GM21576 (cell line): ENCODE results near the gene LSM12.

ENCODE experiments used
- ATAC-seq: cut with Tn5 transposase; IDR thresholded peaks from one replicate; pipeline ENCODE4 v1.9.1; 2021; ENCODE audit warnings: mild to moderate bottlenecking, moderate library complexity; ENCODE audit not compliant: unreplicated experiment

Gene LSM12

DNA sequence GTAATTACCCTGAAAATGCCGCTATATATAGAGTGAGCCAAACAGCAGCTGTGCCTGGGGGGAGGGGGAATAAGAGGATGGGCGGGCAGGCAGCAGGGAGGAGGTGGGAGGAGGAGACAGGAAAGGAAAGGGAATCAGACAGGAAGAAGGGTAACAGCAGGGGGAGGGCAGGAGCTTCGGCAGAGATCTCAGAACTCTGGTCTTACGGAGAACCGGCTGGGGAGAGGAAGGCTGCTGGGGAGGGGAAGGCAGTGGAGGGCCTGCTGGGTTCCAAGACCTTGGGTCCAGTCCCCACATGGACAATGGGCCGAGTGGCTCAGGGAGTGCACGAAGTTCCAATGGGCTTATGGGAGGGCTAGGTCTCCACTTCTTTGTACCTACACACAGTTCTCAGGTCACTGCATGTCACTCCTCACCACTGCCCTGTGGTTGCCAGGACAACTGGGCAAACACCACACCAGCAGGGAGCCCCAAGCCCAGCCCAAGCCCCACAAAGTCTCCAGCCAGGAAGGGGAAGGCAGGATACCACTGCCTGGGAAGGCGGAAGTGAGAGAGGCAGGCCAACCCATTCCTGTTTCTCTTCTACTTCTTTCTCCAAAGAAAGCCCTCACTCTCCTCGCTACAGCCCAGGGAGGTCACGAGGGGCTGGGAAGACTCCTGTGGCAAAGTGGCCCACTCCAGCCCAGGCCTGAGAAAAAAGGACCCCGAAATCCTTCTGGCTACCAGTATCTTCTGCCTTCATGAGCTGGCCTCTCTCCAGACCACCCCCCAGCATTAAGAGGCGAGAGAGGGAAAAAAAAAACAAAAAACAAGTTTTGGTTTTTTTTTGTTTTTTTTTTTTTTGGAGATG is 29.4 kb upstream of the LSM12 start:
- no peak for ATAC-seq

- ATAC-seq: no peak
These were observed 28.8 kb upstream of the LSM12 start for GRCh38 chr17:44095388-44095646.

DNA sequence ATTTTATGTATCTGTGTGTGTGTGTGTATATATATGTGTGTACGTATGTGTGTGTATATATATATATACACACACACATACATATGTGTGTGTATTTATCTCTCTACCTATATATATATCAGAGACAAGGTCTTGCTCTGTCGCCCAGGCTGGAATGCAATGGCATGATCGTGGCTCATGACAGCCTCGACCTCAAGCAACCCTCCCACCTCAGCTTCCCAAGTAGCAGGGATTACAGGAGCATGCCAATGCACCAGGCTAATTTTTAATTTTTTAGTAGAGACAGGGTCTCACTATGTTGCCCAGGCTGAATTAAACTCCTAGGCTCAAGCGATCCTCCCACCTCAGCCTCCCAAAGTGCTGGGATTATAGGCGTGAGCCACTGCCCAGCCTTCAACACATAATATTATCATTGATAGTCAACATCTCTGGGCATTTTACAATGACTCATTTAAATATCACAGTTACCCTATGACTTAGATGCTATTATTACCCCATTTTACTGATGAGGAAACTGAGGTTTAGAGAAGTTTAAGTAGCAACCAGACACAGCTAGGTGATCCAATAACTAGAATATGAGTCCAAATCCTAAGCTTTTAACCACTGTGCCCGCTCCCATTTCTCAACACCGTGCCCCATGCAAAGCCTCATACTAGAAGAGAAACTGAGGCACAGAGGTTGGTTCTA is 28.4 kb upstream of the LSM12 start:
- ATAC-seq: no peak

- ATAC-seq: no peak
These were observed 26.9 kb upstream of the LSM12 start for GRCh38 chr17:44093231-44093900.

DNA sequence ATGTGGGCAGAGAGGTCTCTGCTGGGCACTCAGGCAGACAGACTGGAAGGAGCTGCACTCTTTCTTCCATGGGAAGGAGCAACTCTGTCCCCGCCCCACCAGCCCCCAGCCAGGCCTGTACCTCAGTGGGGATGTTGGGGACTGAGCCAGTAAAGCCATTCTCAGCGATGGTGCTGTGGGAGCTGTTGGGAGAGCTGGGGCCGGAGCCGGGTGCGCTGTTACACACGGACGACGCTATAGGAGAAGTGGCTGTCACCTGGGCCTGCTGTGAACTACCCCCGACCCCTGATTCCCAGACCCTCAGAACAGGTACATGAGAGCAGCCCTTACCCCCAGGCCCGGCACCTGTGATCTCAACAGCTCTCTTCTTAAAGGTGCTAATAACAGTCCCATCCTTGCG is 25.6 kb upstream of the LSM12 start:
- no peak for ATAC-seq

DNA sequence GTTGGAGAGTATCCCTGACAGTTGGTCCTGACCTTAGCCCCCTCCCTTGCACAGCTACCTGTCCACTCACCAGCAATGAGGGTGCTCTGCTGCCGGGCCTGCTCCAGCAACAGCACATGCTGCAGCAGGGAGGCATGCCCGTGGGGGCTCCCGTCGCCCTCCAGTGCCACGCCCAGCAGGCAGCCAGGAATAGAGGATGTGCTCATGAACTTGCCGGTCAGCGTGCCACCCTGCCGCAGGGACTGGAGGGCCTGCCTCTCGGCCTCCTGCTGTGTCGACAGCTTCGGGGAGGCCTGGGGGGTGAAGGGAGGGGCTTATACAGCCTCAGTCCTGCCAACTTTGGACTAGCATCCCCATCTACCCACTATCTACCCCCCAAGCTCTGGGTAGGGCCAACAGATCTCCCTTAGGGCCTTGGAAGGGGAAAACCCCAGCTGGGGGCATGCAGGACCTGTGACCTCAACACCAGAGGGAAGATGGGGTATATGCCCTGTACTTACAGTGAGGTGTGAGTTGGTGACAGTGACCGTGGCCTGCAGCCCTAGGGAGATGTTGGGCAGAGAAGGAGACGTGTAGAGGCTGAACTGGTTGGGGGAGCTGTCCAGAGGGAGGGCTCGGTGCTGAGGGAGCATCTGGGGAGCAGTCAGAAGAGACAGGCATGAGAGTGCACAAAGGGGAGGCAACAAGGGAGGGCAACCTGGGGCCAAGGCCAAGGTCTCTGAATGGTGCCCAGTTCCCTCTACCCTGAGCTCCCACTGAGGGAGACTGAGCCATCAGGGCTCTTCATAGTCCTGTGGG is 24.9 kb upstream of the LSM12 start:
- ATAC-seq: no peak

- no peak for ATAC-seq
These were observed 21.8 kb upstream of the LSM12 start for GRCh38 chr17:44088254-44088653.

DNA sequence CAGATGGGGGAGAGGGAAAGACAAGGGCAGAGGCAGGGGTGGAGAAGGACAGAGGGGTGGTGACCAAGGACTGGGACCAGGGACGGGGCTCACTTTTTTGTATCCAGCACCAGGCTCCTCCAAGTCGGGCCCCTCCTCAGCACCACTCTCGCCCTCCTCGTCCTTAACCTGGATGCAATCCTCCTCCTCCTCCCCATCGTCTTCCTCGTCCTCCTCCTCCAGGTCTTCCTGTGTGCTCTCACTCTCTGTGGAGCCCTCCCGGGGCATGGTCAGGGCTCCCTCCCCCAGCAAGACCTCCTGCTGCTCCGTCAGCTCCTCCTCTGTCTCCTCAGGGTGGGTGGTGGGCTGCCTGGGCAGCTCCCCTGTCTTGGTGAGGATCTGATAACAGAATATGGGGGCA is 20.8 kb upstream of the LSM12 start:
- ATAC-seq: no peak

DNA sequence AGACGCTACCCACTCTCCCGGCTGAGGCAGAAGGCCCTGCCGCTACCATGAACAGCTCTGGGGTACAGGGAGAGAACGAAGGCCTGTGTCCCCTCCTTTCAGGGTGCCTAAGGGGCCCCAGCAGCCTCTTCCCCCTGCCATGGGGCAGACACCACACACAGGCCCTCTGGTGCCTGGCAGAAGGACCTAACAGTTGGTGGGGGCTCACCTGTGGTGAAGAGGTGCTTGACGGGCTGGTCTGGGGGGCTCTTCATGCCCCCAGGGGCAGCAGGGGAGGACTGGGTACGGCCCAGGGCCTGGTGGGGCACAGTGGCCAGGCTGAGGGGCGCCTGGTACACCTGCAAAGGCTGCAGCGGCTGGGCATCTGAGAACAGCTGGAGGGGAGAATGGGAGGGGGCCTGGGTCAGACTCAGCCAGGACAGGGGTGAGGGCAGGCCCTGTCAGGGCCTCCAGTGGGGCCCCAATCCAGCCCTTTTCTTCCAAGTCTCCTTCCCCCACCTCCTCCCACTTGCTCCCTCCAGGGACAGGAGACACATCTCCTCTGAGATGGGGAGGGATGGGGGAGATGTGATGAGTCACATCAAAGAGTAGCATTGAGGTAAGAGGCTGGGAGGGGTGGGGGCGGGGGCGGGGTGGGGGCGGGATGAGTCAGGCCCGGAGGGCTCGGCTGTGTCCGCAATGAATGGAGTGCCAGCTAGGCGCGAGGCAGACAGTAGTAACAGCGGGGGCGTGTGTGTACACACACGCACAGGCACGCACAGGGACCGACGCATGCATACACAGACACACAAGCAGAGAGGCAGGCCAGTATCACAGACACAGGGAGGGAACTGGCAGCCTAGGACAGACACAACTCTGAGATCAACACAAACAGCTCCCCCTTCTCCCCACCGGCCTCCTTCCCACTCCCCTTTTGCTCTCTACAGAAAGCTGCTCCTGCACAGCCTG is 20.2 kb upstream of the LSM12 start:
- no peak for ATAC-seq

DNA sequence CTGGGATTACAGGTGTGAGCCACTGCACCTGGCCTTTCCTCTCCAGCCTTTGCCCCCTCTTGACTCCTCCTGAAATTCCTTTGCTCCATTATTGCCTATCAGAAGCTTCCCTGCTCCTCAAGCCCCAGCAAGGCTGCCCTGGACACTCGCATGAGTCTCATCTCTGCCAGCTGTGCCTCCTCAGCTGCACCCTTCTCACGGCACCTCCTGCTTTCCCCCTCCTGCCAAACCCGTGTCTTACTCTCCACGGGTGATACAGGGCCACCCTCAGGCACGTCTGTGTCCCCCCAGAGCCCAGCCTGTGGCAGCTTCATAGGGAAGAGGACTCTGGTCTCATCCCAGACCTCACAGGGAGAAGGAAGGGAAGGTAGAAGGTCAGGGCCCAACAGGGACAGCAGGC is 19.4 kb upstream of the LSM12 start:
- ATAC-seq: no peak

- ATAC-seq: no peak
These were observed 18.4 kb upstream of the LSM12 start for GRCh38 chr17:44084921-44085320.

- ATAC-seq: no peak
These were observed 17.7 kb upstream of the LSM12 start for GRCh38 chr17:44084131-44084538.

- ATAC-seq: no peak
These were observed 16.9 kb upstream of the LSM12 start for GRCh38 chr17:44083250-44083849.

GRCh38 chr17:44082256-44082927 is 15.9 kb upstream of the LSM12 start:
- no peak for ATAC-seq

DNA sequence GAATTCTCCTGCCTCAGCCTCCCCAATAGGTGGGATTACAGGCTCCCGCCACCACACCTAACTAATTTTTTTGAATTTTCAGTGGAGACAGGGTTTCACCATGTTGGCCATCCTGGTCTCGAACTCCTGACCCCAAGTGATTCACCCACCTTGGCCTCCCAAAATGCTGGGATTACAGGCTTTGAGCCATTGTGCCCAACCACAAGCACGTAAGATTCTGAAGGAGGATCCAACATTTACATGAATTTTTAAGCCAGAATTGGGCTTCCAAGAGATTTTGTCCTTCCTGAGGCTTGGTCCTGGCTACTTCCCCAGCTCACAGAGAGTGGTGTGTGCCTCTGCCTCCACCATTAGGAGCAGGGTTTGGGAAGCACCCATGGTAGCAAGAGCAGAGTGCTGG is 15.2 kb upstream of the LSM12 start:
- ATAC-seq: no peak

DNA sequence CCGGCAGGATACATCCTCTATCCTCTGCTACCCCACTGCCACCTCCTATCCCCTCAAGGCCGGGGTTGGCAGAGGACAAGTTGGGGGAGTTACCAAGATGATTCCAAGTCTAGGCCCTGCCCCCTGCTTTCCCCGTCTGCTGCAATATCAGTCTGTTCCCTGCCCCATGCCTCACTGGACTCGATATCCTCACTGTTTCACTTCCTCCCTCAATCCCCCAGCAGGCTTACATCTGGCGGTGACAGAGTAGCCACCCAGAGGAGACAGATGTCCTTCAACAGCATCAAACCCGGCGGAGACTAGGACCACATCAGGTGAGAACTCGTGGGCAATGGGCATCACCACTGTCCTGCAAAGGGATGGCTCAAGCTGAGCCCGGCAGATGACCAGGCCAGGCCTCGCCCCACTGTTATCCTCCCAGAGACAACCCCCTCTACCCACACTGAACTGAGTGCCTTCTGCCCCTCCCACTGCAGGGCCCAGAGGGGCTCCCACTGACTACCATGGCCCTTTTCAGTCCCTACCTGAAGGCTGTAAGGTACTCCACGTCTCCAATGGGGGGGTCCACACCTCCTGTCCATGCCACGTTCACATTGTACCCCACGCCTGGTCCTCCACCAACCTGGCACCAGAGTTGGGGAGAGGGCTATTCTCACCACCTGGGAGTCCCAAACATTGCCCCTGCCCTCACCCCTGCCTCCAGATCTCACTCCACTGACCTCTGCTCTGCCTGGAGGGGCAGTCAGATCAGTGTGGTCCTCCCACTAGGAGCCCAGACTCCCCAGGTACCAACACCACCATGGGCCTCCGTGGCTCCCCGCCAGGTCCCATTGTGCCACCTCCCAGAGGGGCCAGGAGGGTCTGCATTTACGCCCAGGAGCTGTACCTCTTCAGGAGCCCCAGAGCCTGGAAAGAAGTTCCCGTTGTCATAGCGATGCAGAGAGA is 13.7 kb upstream of the LSM12 start:
- ATAC-seq: no peak

DNA sequence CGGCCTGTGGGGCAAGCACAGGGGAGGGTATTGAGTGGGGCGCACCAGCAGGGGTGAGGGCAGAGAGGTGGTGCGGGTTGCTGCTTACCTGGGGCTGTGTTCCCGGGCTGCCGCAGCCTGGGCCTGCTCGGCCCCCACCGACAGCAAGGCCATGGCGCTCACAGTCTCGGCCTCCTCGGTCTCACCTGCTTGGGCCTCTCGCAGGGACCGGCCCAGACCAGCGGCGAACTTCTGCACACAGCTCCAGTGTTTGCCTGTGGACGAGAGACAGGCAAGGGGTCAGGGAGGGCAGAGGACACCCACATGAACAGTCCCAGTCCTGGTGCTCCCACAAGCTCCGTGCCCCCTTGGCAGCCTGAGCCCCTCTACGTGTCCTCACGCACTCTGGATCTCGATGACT is 11.9 kb upstream of the LSM12 start:
- ATAC-seq: no peak

GRCh38 chr17:44077595-44077909 is 11.1 kb upstream of the LSM12 start:
- ATAC-seq: no peak
